HepG2 (cell line): Measurements from ENCODE around the gene FLAD1. TPM values are rescaled to one million over a fixed set of nuclear protein-coding genes. Genes with fewer than 3 reads are reported as not detected.

Source experiments
- ATAC-seq: fragments of 200-7000 bp; cut with Tn5 transposase; 3 replicates; pipeline ENCODE4 v1.9.1; 2020; ENCODE audit warnings: mild to moderate bottlenecking, moderate library complexity
- BruUV-seq: library from RNA; stranded (reverse); fragments of 400-500 nt; replicated peaks from 2 replicates; lab custom pipeline; 2021; lab: Mats Ljungman, UMichigan
- CTCF ChIA-PET: fragments of 300-600 bp; formaldehyde crosslinking; extraction: SDS; loops from one replicate; lab custom pipeline; 2021; ENCODE audit warnings: low total read pairs, inconsistent platforms, low intra/inter-chr PET ratio; lab: Yijun Ruan, JAX
- POLR2A ChIA-PET: fragments of 350-600 bp; sonication (Branson Sonifier 250); formaldehyde crosslinking; loops from one replicate; lab custom pipeline; 2020; ENCODE audit warnings: antibody characterized with exemption, inconsistent platforms; lab: Yijun Ruan, JAX
- DNase-seq: peaks from one replicate; pipeline ENCODE4 v3.0.0-alpha.2; 2015; ENCODE audit warnings: low spot score
- FAIRE-seq: peaks from 3 replicates; lab custom pipeline; 2011; peaks lifted over from hg19 to GRCh38; lab: Jason Lieb, UNC
- H2AFZ ChIP-seq: one replicate; pipeline ENCODE4 v1.6.1; 2011; ENCODE audit warnings: low read length, inconsistent platforms
- H3K27ac ChIP-seq: fragments of 300-600 bp; 3 replicates; pipeline ENCODE4 v1.8.0; 2011; ENCODE audit warnings: mixed run types, mild to moderate bottlenecking, mixed read lengths, low read length, inconsistent platforms; ENCODE audit not compliant: insufficient read depth; ENCODE audit errors: extremely low read length
- H3K27me3 ChIP-seq, 2 experiments: fragments of 200-600 bp in 1 of 2; 2 replicates in 1 of 2; 3 replicates in 1 of 2; pipeline versions ENCODE4 v1.6.0 to v1.8.0; 2011; ENCODE audit warnings: low read length in 2 of 2, mild to moderate bottlenecking in 2 of 2, moderate library complexity in 2 of 2, inconsistent platforms in 1 of 2; ENCODE audit not compliant: insufficient read depth in 2 of 2, control insufficient read depth in 1 of 2
- H3K36me3 ChIP-seq, 2 experiments: fragments of 200-600 bp in 1 of 2; replicated peaks in 1 of 2; 2 replicates in 1 of 2; 3 replicates in 1 of 2; pipeline versions ENCODE4 v1.5.1 to v1.8.0; 2011; ENCODE audit warnings: low read length in 2 of 2, inconsistent platforms in 1 of 2; ENCODE audit not compliant: insufficient read depth in 2 of 2, control insufficient read depth in 1 of 2
- H3K4me1 ChIP-seq: 2 replicates; pipeline ENCODE4 v1.5.1; 2012; ENCODE audit warnings: low read length, inconsistent platforms; ENCODE audit not compliant: insufficient read depth
- H3K4me2 ChIP-seq: 2 replicates; pipeline ENCODE4 v1.6.0; 2011; ENCODE audit warnings: low read depth, low read length, inconsistent platforms
- H3K4me3 ChIP-seq, 3 experiments: fragments of 200-600 bp in 1 of 3; sonication (generic), shearing (Covaris generic) in 1 of 3; replicated peaks in 1 of 3; 2 replicates each; pipeline ENCODE4 v1.5.1; 2011 to 2016; ENCODE audit warnings: low read length in 3 of 3, inconsistent platforms in 2 of 3, low read depth in 2 of 3, mild to moderate bottlenecking in 2 of 3, control low read depth in 1 of 3, mixed read lengths in 1 of 3; ENCODE audit not compliant: insufficient read depth in 1 of 3
- H3K79me2 ChIP-seq: one replicate; pipeline ENCODE4 v1.6.1; 2011; ENCODE audit warnings: low read length, inconsistent platforms; ENCODE audit not compliant: insufficient read depth
- H3K9ac ChIP-seq: 2 replicates; pipeline ENCODE4 v1.6.0; 2011; ENCODE audit warnings: mild to moderate bottlenecking, low read depth, low read length, inconsistent platforms; ENCODE audit not compliant: insufficient read depth
- H3K9me3 ChIP-seq: 2 replicates; pipeline ENCODE4 v1.5.1; 2012; ENCODE audit warnings: mild to moderate bottlenecking, low read length
- H4K20me1 ChIP-seq: 2 replicates; pipeline ENCODE4 v1.6.0; 2011; ENCODE audit warnings: inconsistent platforms, mild to moderate bottlenecking, low read length, moderate library complexity; ENCODE audit not compliant: insufficient read depth
- BRD4 ChIP-seq: sonication (generic); formaldehyde crosslinking; IDR thresholded peaks from 2 replicates; pipeline ENCODE4 v1.4.0; 2020; ENCODE audit warnings: missing genetic modification reagents
- CSRNP2 ChIP-seq: sonication (generic); formaldehyde crosslinking; conservative IDR thresholded peaks from 2 replicates; pipeline ENCODE4 v1.8.0; 2022; ENCODE audit warnings: low read depth, missing genetic modification reagents
- MED8 ChIP-seq: sonication (generic); formaldehyde crosslinking; IDR thresholded peaks from 2 replicates; pipeline ENCODE4 v1.8.1; 2023; ENCODE audit warnings: mild to moderate bottlenecking, missing genetic modification reagents; ENCODE audit not compliant: insufficient replicate concordance
- MEIS1 ChIP-seq: sonication (generic); formaldehyde crosslinking; IDR thresholded peaks from 2 replicates; pipeline ENCODE4 v1.9.0; 2021; ENCODE audit warnings: mild to moderate bottlenecking, missing genetic modification reagents, moderate library complexity, borderline replicate concordance
- SNRNP70 ChIP-seq: fragments of 200-400 bp; formaldehyde crosslinking; IDR thresholded peaks from 2 replicates; pipeline ENCODE4 v1.6.1; 2017; ENCODE audit warnings: mild to moderate bottlenecking, low read depth, low read length, moderate library complexity
- SOX5 ChIP-seq: IDR thresholded peaks from 2 replicates; pipeline ENCODE4 v1.6.1; 2016; ENCODE audit warnings: borderline replicate concordance
- ZBTB38 ChIP-seq: sonication (generic); formaldehyde crosslinking; IDR thresholded peaks from 2 replicates; pipeline ENCODE4 v1.5.1; 2020; ENCODE audit warnings: mild to moderate bottlenecking, missing genetic modification reagents
- ZFP1 ChIP-seq: IDR thresholded peaks from 2 replicates; pipeline ENCODE4 v1.6.1; 2016
- ZNF557 ChIP-seq: sonication (generic); formaldehyde crosslinking; IDR thresholded peaks from 2 replicates; pipeline ENCODE4 v1.4.0; 2020; ENCODE audit warnings: missing genetic modification reagents
- ZNF639 ChIP-seq: conservative IDR thresholded peaks from 2 replicates; pipeline ENCODE4 v1.6.1; 2018; ENCODE audit warnings: missing genetic modification reagents
- ZNF660 ChIP-seq: sonication (generic); formaldehyde crosslinking; IDR thresholded peaks from 2 replicates; pipeline ENCODE4 v1.5.1; 2020; ENCODE audit warnings: mild to moderate bottlenecking, low read depth, missing genetic modification reagents, borderline replicate concordance
- ZNF780A ChIP-seq: sonication (generic); formaldehyde crosslinking; IDR thresholded peaks from 2 replicates; pipeline ENCODE4 v1.8.0; 2022; ENCODE audit warnings: mild to moderate bottlenecking, missing genetic modification reagents, moderate library complexity
- ZNF816 ChIP-seq: sonication (generic); formaldehyde crosslinking; IDR thresholded peaks from 2 replicates; pipeline ENCODE4 v1.8.0; 2022; ENCODE audit warnings: missing genetic modification reagents, mild to moderate bottlenecking, borderline replicate concordance
- WGBS: methylation state at CpG from one replicate; pipeline ENCODE4 v1.1.6; 2017; ENCODE audit warnings: low lambda C conversion rate; 5-methylcytosine and 5-hydroxymethylcytosine counted together
- in situ Hi-C: cut with HindIII; loops from 2 replicates; pipeline ENCODE4 v1.10.0; 2017; ENCODE audit warnings: low pct_unique_long_range_greater_than_20kb; ENCODE audit not compliant: extremely low pct_ligation_motif_present
- intact Hi-C: fragments of 100-400 bp; cut with micrococcal nuclease; formaldehyde crosslinking; loops from one replicate; pipeline ENCODE4 v1.10.0; 2022; ENCODE audit not compliant: unreplicated experiment
- polyA plus RNA-seq, 8 experiments: library from polyadenylated mRNA; depleted of rRNA in 3 of 8; stranded (reverse) in 7 of 8; unstranded in 1 of 8; fragments of >200 nt; fragmentation: Illumina TruSeq in 4 of 8; extraction: Trizol in 4 of 8; gene quantifications; 2 replicates each; pipeline versions ENCODE4 v1.2.1 to v1.2.3, GENCODE V29; 2011 to 2016; ENCODE audit warnings: low read depth in 4 of 8, missing spikeins in 1 of 8, mixed read lengths in 1 of 8; ENCODE audit not compliant: insufficient read depth in 1 of 8
- total RNA-seq, 5 experiments: library from RNA; depleted of rRNA; stranded (reverse); fragments of >200 nt; fragmentation: Illumina TruSeq; extraction: Trizol; gene quantifications; 2 replicates each; pipeline ENCODE4 v1.2.3, GENCODE V29; 2016; ENCODE audit warnings: low read depth in 1 of 5
- TF ChIP-seq, protein P1 (sequence below): sonication (generic); formaldehyde crosslinking; IDR thresholded peaks from 2 replicates; pipeline ENCODE4 v1.4.0; 2020; ENCODE audit warnings: missing genetic modification reagents, borderline replicate concordance
- TF ChIP-seq, protein P2 (sequence below): sonication (generic); formaldehyde crosslinking; IDR thresholded peaks from 2 replicates; pipeline ENCODE4 v1.8.0; 2023; ENCODE audit warnings: mild to moderate bottlenecking, missing genetic modification reagents

FLAD1 gene
- total and polyA plus RNA-seq, 2 of the 13 experiments (the other 11 are each of a cell fraction or from before 2014, with no cell fraction given) = 25.9 to 32.8 TPM

DNA sequence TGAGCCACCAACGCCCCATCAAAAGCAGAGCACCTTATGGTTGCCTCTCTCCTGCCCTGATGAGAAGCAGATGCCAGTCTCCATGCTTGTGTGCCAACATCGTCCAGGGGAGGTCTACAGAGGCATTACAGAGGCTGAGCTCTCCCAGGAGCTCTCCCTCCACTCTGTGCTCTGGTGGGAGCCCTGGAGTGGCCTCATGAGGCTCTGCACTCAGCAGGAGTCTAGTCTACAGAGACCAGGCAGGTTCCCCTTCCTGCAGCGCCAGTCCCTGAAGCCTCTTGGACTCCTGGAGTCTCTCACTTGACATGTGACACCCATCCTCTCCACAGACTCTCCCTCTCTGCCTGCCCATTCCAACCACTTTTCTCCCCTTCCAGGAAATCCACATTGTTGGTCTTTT, 53.9 kb downstream of the FLAD1 start:
- Histone ChIP-seq H3K79me2 (no peaks in the 10 kb centered on the region), H3K27me3 (peaks cover 14 to 55% of the 10 kb centered on the region in 2 experiments), H3K9ac (no peak overlapping the region), H3K4me2 (no peak overlapping the region), H3K27ac (no peak overlapping the region), H2AFZ (no peak overlapping the region), H3K4me1 (peaks cover 24% of the 10 kb centered on the region), H3K36me3 (no peaks in the 10 kb centered on the region), H3K4me3 (no peak overlapping the region), H3K9me3 (no peaks in the 10 kb centered on the region), H4K20me1 (no peaks in the 10 kb centered on the region)
- no peak; the same call in 2 of the 3 replicates for ATAC-seq
- 0% methylated on average over 1 of the region's 3 CpGs for WGBS
- in situ Hi-C loops = no loop called here
- no TSS peak for BruUV-seq
- intact Hi-C loops = no loop called here
- FAIRE-seq = no peak
- TF ChIP-seq ZNF816 = no peak
- no peak for TF ChIP-seq ZNF557 (CRISPR knock-in tag)
- no peak for TF ChIP-seq ZNF780A
- TF ChIP-seq BRD4 = no peak
- no peak for TF ChIP-seq ZFP1 (CRISPR knock-in tag)
- no peak for TF ChIP-seq CSRNP2 (CRISPR knock-in tag)
- no peak for TF ChIP-seq MEIS1 (CRISPR knock-in tag)
- no peak for TF ChIP-seq ZNF639
- TF ChIP-seq SNRNP70 = no peak
- TF ChIP-seq, protein P1, sequence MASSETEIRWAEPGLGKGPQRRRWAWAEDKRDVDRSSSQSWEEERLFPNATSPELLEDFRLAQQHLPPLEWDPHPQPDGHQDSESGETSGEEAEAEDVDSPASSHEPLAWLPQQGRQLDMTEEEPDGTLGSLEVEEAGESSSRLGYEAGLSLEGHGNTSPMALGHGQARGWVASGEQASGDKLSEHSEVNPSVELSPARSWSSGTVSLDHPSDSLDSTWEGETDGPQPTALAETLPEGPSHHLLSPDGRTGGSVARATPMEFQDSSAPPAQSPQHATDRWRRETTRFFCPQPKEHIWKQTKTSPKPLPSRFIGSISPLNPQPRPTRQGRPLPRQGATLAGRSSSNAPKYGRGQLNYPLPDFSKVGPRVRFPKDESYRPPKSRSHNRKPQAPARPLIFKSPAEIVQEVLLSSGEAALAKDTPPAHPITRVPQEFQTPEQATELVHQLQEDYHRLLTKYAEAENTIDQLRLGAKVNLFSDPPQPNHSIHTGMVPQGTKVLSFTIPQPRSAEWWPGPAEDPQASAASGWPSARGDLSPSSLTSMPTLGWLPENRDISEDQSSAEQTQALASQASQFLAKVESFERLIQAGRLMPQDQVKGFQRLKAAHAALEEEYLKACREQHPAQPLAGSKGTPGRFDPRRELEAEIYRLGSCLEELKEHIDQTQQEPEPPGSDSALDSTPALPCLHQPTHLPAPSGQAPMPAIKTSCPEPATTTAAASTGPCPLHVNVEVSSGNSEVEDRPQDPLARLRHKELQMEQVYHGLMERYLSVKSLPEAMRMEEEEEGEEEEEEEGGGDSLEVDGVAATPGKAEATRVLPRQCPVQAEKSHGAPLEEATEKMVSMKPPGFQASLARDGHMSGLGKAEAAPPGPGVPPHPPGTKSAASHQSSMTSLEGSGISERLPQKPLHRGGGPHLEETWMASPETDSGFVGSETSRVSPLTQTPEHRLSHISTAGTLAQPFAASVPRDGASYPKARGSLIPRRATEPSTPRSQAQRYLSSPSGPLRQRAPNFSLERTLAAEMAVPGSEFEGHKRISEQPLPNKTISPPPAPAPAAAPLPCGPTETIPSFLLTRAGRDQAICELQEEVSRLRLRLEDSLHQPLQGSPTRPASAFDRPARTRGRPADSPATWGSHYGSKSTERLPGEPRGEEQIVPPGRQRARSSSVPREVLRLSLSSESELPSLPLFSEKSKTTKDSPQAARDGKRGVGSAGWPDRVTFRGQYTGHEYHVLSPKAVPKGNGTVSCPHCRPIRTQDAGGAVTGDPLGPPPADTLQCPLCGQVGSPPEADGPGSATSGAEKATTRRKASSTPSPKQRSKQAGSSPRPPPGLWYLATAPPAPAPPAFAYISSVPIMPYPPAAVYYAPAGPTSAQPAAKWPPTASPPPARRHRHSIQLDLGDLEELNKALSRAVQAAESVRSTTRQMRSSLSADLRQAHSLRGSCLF (CRISPR knock-in tag) = no peak
- TF ChIP-seq, protein P2, sequence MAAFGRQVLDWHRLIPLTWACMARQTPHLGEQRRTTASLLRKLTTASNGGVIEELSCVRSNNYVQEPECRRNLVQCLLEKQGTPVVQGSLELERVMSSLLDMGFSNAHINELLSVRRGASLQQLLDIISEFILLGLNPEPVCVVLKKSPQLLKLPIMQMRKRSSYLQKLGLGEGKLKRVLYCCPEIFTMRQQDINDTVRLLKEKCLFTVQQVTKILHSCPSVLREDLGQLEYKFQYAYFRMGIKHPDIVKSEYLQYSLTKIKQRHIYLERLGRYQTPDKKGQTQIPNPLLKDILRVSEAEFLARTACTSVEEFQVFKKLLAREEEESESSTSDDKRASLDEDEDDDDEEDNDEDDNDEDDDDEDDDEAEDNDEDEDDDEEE = no peak
- TF ChIP-seq MED8 = no peak
- no peak for TF ChIP-seq SOX5 (CRISPR knock-in tag)
- TF ChIP-seq ZNF660 (CRISPR knock-in tag) = no peak
- no peak for TF ChIP-seq ZBTB38 (CRISPR knock-in tag)
- CTCF ChIA-PET = no interaction called here
- POLR2A ChIA-PET = interaction anchor here (0.9 kb wide), 1 partner anchor 26 kb away, joined by 3 read pairs; the partner anchor contains the start of gene EFNA4
- no peak for DNase-seq
